CD4-positive, alpha-beta memory T cell (primary cell): ENCODE measurements around the gene CCL2. TPM values are rescaled to one million over a fixed set of nuclear protein-coding genes. Genes with fewer than 3 reads are reported as not detected.
"Not testable (repeated sequence)": the region's sequence is repeated elsewhere in the genome, so short reads cannot be mapped to it uniquely, and the experiment has no call there.

Experiments
- CTCF ChIA-PET: fragments of 350-600 bp; sonication (Branson Sonifier 250); formaldehyde crosslinking; loops from one replicate; lab custom pipeline; 2021; ENCODE audit warnings: inconsistent platforms; ENCODE audit not compliant: partially characterized antibody; lab: Charles Lee
- POLR2A ChIA-PET: fragments of 350-600 bp; sonication (Branson Sonifier 250); formaldehyde crosslinking; loops from one replicate; lab custom pipeline; 2021; ENCODE audit not compliant: partially characterized antibody; lab: Charles Lee
- DNase-seq, 5 donors: peaks; one replicate each; pipeline versions ENCODE4 v3.0.0 to v3.0.0-alpha.2; 2020 to 2022; ENCODE audit warnings: mixed read lengths in 1 of 5
- H3K27ac ChIP-seq: one replicate; pipeline ENCODE4 v1.7.0; 2013; ENCODE audit warnings: low read depth, low read length
- H3K27me3 ChIP-seq: 2 replicates; pipeline ENCODE4 v1.7.0; 2013; ENCODE audit warnings: mild to moderate bottlenecking, low read length, moderate library complexity; ENCODE audit not compliant: insufficient read depth
- H3K36me3 ChIP-seq: 2 replicates; pipeline ENCODE4 v1.7.0; 2013; ENCODE audit warnings: mild to moderate bottlenecking, low read length, moderate library complexity; ENCODE audit not compliant: insufficient read depth
- H3K4me1 ChIP-seq: 2 replicates; pipeline ENCODE4 v1.7.0; 2013; ENCODE audit warnings: mild to moderate bottlenecking, low read length, moderate library complexity; ENCODE audit not compliant: insufficient read depth
- H3K4me3 ChIP-seq, 2 donors: one replicate each; pipeline ENCODE4 v1.7.0; 2013; ENCODE audit warnings: low read length in 2 of 2, mild to moderate bottlenecking in 1 of 2
- H3K9me3 ChIP-seq, 2 donors: one replicate each; pipeline ENCODE4 v1.7.0; 2013; ENCODE audit warnings: low read length in 2 of 2, control low read depth in 1 of 2; ENCODE audit not compliant: control insufficient read depth in 1 of 2
- H3K27ac Mint-ChIP-seq, 7 donors: one replicate each; pipeline ENCODE4 v1.8.0; 2020 to 2021; ENCODE audit warnings: mixed read lengths in 7 of 7, mild to moderate bottlenecking in 6 of 7, inconsistent platforms in 3 of 7, moderate library complexity in 3 of 7
- H3K27me3 Mint-ChIP-seq, 2 donors: one replicate each; pipeline ENCODE4 v1.8.0; 2020 to 2021; ENCODE audit warnings: mixed read lengths in 2 of 2
- H3K36me3 Mint-ChIP-seq, 2 donors: one replicate each; pipeline ENCODE4 v1.8.0; 2020 to 2021; ENCODE audit warnings: mixed read lengths in 2 of 2, inconsistent platforms in 1 of 2, mild to moderate bottlenecking in 1 of 2
- H3K4me1 Mint-ChIP-seq, 4 donors: one replicate each; pipeline ENCODE4 v1.8.0; 2020 to 2021; ENCODE audit warnings: mixed read lengths in 4 of 4, mild to moderate bottlenecking in 1 of 4
- H3K4me3 Mint-ChIP-seq, 8 donors: one replicate each; pipeline ENCODE4 v1.8.0; 2020 to 2021; ENCODE audit warnings: mixed read lengths in 8 of 8, mild to moderate bottlenecking in 7 of 8, moderate library complexity in 6 of 8, inconsistent platforms in 3 of 8
- H3K9me3 Mint-ChIP-seq, 8 donors: one replicate each; pipeline ENCODE4 v1.8.0; 2020 to 2021; ENCODE audit warnings: mixed read lengths in 8 of 8, mild to moderate bottlenecking in 5 of 8, inconsistent platforms in 3 of 8, moderate library complexity in 1 of 8
- intact Hi-C: fragments of 100-400 bp; cut with micrococcal nuclease; formaldehyde crosslinking; loops from one replicate; pipeline ENCODE4 v1.15.1; 2023
- polyA plus RNA-seq, 2 donors: library from polyadenylated mRNA; unstranded; fragments of 300-500 nt; fragmentation: Illumina TruSeq; gene quantifications; one replicate each; pipeline ENCODE4 v1.2.3, GENCODE V29; 2021
- total RNA-seq, 2 experiments: library from RNA; stranded (reverse); gene quantifications; one replicate each; pipeline ENCODE4 v1.2.3, GENCODE V29; 2021

The CCL2 gene
- total and polyA plus RNA-seq, 4 experiments from 2014 or later = 16.7 to 20.7 TPM; not detected in 2

- no peak overlapping the region for H3K4me3 ChIP-seq
- H3K4me1 Mint-ChIP-seq = no peaks in the 10 kb centered on the region
- peaks cover 37 to 39% of the 10 kb centered on the region in 2 donors for H3K27me3 Mint-ChIP-seq
- H3K4me1 ChIP-seq = no peaks in the 10 kb centered on the region
- CTCF ChIA-PET = interaction anchor here (1.3 kb wide), 1 partner anchor 20 kb away, joined by 3 read pairs; no protein-coding TSS in a partner anchor
- intact Hi-C loops = no loop called here
- no peaks in the 10 kb centered on the region for H3K36me3 Mint-ChIP-seq
- no peaks in the 10 kb centered on the region for H3K27me3 ChIP-seq
- H3K27ac Mint-ChIP-seq = no peak overlapping the region
- no peak overlapping the region for H3K4me3 Mint-ChIP-seq
- no peaks in the 10 kb centered on the region for H3K36me3 ChIP-seq
- no peak for DNase-seq
- POLR2A ChIA-PET = no interaction called here
- H3K9me3 Mint-ChIP-seq = peaks cover 0 to 14% (median 4%) of the 10 kb centered on the region in 8 donors
- H3K9me3 ChIP-seq = no peaks in the 10 kb centered on the region
- no peak overlapping the region for H3K27ac ChIP-seq
Measured at GRCh38 chr17:34220752-34221395, 34.2 kb upstream of the CCL2 start.

GRCh38 chr17:34221411-34221810 lies 33.7 kb upstream of the CCL2 start:
- Histone ChIP-seq H3K27me3 (no peaks in the 10 kb centered on the region), H3K9me3 (no peaks in the 10 kb centered on the region), H3K4me3 (no peak overlapping the region), H3K4me1 (no peaks in the 10 kb centered on the region), H3K36me3 (no peaks in the 10 kb centered on the region), H3K27ac (no peak overlapping the region)
- H3K27ac Mint-ChIP-seq = no peak overlapping the region
- CTCF ChIA-PET = interaction anchor here (1.3 kb wide), 1 partner anchor 21 kb away, joined by 3 read pairs; no protein-coding TSS in a partner anchor
- peaks cover 0 to 10% (median under 1%) of the 10 kb centered on the region in 8 donors for H3K9me3 Mint-ChIP-seq
- peaks cover 36 to 38% of the 10 kb centered on the region in 2 donors for H3K27me3 Mint-ChIP-seq
- POLR2A ChIA-PET = no interaction called here
- no peak overlapping the region for H3K4me3 Mint-ChIP-seq
- no peaks in the 10 kb centered on the region for H3K4me1 Mint-ChIP-seq
- intact Hi-C loops = no loop called here
- H3K36me3 Mint-ChIP-seq = no peaks in the 10 kb centered on the region
- no peak for DNase-seq

- H3K4me3 ChIP-seq = no peak overlapping the region
- intact Hi-C loops = no loop called here
- ChIA-PET CTCF (no interaction called here), POLR2A (no interaction called here)
- no peak overlapping the region for H3K4me3 Mint-ChIP-seq
- no peaks in the 10 kb centered on the region for H3K4me1 Mint-ChIP-seq
- peaks cover 38 to 42% of the 10 kb centered on the region in 2 donors for H3K27me3 Mint-ChIP-seq
- no peaks in the 10 kb centered on the region for H3K36me3 ChIP-seq
- no peaks in the 10 kb centered on the region for H3K9me3 ChIP-seq
- no peak overlapping the region for H3K27ac ChIP-seq
- no peaks in the 10 kb centered on the region for H3K36me3 Mint-ChIP-seq
- H3K27ac Mint-ChIP-seq = no peak overlapping the region
- no peaks in the 10 kb centered on the region for H3K4me1 ChIP-seq
- peaks cover 0 to 5% (median 0%) of the 10 kb centered on the region in 8 donors for H3K9me3 Mint-ChIP-seq
- no peaks in the 10 kb centered on the region for H3K27me3 ChIP-seq
- no peak for DNase-seq
Measured at GRCh38 chr17:34222722-34223497, 32.2 kb upstream of the CCL2 start.

- Histone ChIP-seq H3K27ac (no peak overlapping the region), H3K9me3 (no peaks in the 10 kb centered on the region), H3K4me1 (no peaks in the 10 kb centered on the region), H3K4me3 (no peak overlapping the region), H3K27me3 (no peaks in the 10 kb centered on the region), H3K36me3 (no peaks in the 10 kb centered on the region)
- DNase-seq = no peak
- ChIA-PET POLR2A (no interaction called here), CTCF (interaction anchor here (1.1 kb wide), 1 partner anchor 9 kb away, joined by 4 read pairs; no protein-coding TSS in a partner anchor)
- peaks cover 0 to 3% of the 10 kb centered on the region in 2 donors for H3K36me3 Mint-ChIP-seq
- no peaks in the 10 kb centered on the region for H3K4me1 Mint-ChIP-seq
- intact Hi-C loops = no loop called here
- no peak overlapping the region for H3K4me3 Mint-ChIP-seq
- no peak overlapping the region for H3K27ac Mint-ChIP-seq
- peaks cover 0 to 16% (median 11%) of the 10 kb centered on the region in 8 donors for H3K9me3 Mint-ChIP-seq
- H3K27me3 Mint-ChIP-seq = peaks cover 33 to 38% of the 10 kb centered on the region in 2 donors
Measured at GRCh38 chr17:34225046-34225445, 30.0 kb upstream of the CCL2 start.

DNA sequence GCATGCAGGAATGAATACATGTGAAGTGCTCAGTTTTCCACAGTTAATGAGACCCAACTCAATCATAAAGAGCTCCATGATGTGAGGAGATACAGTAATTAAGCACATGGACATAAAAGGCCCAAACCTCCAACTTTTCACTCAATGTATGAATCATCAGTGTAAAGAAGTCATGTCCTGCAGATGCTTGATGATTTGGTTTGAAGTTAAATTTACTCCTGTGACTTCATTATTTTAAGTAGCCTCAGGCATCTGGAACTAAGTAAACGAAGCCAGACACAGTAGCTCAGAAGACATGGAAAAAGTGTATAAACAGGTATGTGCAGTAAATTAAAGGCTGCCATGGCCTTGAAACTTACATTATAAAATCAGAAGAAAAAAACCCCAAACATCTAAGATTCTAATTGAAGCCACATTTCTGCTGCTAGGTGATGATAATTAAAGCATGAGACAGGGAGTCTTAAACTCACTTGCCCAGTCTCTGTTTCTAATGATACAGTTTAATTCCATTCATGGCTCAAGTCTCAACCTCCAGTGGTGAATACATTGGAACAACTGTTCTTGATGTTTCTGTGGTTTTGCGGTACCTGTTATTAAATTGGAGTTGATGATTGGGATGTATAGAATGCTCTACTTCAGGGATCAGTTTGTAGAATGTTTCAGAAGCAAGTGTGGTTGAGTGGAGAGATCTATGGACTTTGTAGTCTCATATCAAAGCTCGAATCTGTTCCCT lies 28.9 kb upstream of the CCL2 start:
- H3K27me3 Mint-ChIP-seq = peaks cover 38 to 39% of the 10 kb centered on the region in 2 donors
- POLR2A ChIA-PET = no interaction called here
- CTCF ChIA-PET = no interaction called here
- Histone ChIP-seq H3K4me3 (no peak overlapping the region), H3K36me3 (no peaks in the 10 kb centered on the region), H3K9me3 (no peaks in the 10 kb centered on the region), H3K4me1 (no peaks in the 10 kb centered on the region), H3K27me3 (no peaks in the 10 kb centered on the region), H3K27ac (no peak overlapping the region)
- peaks cover 0 to 8% of the 10 kb centered on the region in 2 donors for H3K36me3 Mint-ChIP-seq
- no peak overlapping the region for H3K27ac Mint-ChIP-seq
- H3K4me1 Mint-ChIP-seq = no peaks in the 10 kb centered on the region
- H3K4me3 Mint-ChIP-seq = no peak overlapping the region
- peaks cover 0 to 25% (median 19%) of the 10 kb centered on the region in 8 donors for H3K9me3 Mint-ChIP-seq
- intact Hi-C loops = no loop called here
- no peak for DNase-seq

DNA sequence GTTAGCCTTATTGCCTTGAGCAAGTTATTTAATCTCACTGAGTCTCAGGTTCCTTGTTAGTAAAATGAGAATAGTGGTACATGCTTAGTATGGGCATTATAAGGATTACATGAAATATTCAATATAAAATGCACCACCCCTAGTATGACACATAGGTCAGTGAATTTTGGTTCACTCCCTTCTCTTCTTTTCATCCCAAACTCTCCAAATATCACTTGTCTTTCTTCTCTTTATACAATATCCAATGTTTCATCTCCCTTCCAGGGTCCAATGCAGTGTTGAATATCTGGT lies 28.4 kb upstream of the CCL2 start:
- H3K4me3 Mint-ChIP-seq = no peak overlapping the region
- no peaks in the 10 kb centered on the region for H3K4me1 Mint-ChIP-seq
- intact Hi-C loops = no loop called here
- H3K27ac Mint-ChIP-seq = no peak overlapping the region
- Histone ChIP-seq H3K27ac (no peak overlapping the region), H3K9me3 (no peaks in the 10 kb centered on the region), H3K27me3 (no peaks in the 10 kb centered on the region), H3K4me1 (no peaks in the 10 kb centered on the region), H3K4me3 (no peak overlapping the region), H3K36me3 (no peaks in the 10 kb centered on the region)
- no peak for DNase-seq
- peaks cover 0 to 10% of the 10 kb centered on the region in 2 donors for H3K36me3 Mint-ChIP-seq
- H3K9me3 Mint-ChIP-seq = peaks cover 0 to 27% (median 21%) of the 10 kb centered on the region in 8 donors
- H3K27me3 Mint-ChIP-seq = peaks cover 37 to 38% of the 10 kb centered on the region in 2 donors
- ChIA-PET CTCF (no interaction called here), POLR2A (no interaction called here)

GRCh38 chr17:34227293-34227692 lies 27.8 kb upstream of the CCL2 start:
- H3K27ac ChIP-seq, H3K9me3 ChIP-seq, CTCF ChIA-PET, H3K27me3 ChIP-seq, H3K4me1 ChIP-seq, H3K4me3 ChIP-seq, DNase-seq, H3K4me3 Mint-ChIP-seq, intact Hi-C loops, H3K36me3 ChIP-seq, H3K4me1 Mint-ChIP-seq, H3K27ac Mint-ChIP-seq, POLR2A ChIA-PET: not testable (repeated sequence)
- Mint-ChIP-seq H3K36me3 (peaks cover 0 to 10% of the 10 kb centered on the region in 2 donors), H3K27me3 (peaks cover 32 to 33% of the 10 kb centered on the region in 2 donors), H3K9me3 (peaks cover 0 to 27% (median 21%) of the 10 kb centered on the region in 8 donors)
